CD4-positive, alpha-beta T cell treated with Interleukin-4 for 1 hour (primary cell): ENCODE measurements around the gene IL37.
"Not testable (repeated sequence)": the region's sequence is repeated elsewhere in the genome, so short reads cannot be mapped to it uniquely, and the experiment has no call there.

Experiments
- DNase-seq, 2 donors: peaks; one replicate each; pipeline ENCODE4 v3.0.0-alpha.2; 2020 to 2022

The IL37 gene

DNA sequence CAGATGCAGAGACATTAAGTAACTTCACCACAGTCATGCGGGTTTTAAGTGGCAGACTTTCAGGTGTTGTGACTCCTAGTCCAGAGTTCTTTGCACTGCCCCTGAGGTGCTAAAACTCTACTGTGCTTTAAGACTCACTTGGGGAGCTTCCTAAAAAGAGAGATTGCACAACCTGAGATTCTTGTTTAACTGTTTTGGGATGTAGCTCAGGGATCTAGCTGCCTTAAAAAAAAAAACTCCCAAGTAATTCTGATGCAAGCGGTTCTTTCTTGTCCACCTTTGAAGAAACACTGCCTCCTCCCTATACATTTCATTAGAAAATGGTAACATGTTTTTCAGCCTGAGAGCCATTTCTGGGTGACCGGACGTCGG lies 13.0 kb downstream of the IL37 start:
- no peak for DNase-seq

DNA sequence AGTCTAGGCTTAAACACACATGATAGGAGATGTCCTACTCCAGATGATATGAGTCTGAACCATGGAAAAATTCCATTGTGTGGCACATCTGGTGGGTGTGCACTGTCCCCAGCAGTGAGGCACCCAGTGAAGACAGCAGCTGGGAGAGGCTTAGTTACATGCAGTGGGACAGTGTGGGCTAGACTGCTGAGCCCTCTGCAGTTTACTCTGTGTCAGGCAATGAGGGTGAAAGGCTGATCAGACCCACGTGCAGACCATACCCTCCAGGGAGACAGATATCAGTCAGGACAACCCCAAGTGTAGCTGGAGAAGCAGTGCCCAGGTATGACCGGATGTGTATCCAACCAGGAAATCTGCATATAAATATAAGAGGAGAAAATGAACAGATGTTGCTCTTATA lies 13.4 kb downstream of the IL37 start:
- no peak for DNase-seq

DNA sequence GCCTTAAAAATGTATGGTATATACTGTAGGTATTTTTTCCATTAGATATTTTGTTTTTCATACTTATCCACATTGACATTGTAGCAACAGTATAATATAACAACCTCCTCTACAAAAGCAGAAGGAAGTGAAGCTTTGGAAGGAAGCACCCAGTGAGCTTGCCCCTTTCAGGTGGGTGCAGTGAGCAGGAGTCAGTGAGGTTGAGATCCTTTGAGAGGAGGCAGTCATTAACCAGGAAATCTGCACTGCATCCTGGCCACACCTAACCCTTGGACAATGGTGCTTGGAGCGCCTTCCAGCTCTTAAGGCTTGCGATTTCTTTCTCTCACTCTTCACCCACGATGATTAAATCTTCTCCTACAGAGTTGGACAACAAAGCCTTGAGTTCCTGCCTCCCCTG lies 13.9 kb downstream of the IL37 start:
- no peak for DNase-seq

DNA sequence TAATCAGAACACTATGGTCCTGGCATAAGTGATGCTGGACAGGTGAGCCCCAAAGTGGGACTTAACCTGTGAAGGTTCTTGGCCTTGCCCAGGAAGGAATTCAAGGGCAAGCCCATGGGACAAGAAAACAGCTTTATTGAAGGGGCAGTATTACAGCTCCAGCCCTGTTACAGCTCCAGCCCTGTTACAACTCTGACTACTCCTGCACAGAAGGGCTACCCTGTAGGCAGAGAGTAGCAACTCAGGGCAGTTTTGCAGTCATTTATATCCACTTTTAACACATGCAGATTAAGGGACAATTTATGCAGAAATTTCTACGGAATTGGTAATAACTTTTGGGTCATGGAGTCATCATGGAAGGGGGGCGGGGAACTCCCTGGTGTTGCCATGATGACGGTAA lies 15.7 kb downstream of the IL37 start:
- no peak for DNase-seq

DNA sequence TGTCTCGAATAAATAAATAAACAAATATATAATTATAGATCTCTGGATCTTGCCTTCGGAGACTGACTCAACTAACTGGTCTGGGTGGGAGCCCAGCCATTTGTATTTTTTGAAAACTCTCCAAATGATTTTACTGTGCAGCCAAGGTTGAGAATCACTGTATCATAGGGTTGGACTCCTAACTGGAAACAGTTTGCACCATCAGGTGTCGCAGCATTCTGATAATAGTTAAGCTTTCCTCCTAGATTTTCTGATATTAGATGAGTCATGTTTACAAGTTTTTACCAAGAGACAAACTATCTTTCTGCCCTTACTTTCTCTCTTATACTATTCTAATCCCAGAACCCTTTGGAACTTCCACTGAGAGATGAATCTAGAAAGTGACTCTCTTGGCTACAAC lies 16.8 kb downstream of the IL37 start:
- no peak for DNase-seq

DNA sequence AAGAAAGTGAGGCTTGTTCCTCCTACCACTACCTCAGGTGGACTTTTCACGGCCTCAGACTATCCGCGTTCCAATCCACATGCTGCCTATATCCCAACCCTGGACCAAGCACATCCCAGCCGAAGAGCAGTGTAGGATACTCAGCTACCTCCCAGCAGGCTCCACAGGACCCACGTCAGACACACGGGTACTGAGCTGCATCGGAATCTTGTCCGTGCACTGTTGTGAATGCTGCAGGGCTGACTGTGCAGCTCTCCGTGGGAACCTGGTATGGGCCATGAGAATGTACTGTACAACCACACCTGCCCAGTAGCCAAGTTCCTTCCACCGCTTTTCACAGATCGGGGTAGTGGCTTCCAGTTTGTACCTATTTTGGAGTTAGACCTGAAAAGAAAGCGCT lies 22.3 kb downstream of the IL37 start:
- no peak for DNase-seq

DNA sequence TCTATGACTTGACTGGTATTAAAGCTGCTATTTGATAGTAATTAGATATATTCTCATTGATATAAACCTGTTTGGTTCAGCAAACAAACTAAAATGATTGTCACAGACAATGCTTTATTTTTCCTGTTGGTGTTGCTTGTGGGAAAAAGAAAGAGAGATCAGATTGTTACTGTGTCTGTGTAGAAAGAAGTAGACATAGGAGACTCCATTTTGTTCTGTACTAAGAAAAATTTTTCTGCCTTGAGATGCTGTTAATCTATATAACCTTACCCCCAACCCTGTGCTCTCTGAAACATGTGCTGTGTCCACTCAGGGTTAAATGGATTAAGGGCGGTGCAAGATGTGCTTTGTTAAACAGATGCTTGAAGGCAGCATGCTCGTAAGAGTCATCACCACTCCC lies 23.2 kb downstream of the IL37 start:
- DNase-seq, result not testable (repeated sequence)

DNA sequence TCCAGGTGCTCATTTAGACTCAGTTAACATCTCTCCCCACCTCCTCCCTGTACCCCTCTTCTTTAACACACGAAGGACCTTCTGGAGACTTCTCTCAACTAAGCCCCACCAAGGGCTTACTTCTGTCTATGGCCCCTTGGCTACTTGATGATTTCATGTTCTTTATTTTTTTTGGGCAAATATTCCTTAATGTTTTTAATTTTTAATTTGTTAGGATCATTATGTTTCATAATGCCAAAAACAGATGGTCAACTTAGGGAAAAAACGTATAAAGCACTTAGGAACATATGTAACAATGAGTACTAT lies 25.9 kb downstream of the IL37 start:
- no peak for DNase-seq

DNA sequence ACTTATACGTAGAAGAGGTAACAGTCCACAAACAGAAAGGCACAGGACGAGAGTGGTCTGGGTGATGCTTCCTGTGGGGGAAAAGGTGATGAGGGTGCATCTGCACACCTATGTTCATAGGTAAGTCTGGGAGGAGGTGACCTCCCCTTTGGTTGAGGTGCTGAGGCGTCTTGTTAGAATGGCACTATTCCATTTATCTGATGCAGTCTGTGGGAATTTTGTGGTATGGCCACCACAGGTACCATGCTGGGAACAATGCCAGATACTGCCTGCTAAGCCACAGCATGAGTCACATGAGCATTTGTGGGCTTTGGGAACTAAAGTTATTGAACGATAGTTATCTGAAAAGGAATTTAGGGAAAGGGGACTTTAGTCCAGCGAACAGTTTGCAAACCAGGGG lies 27.9 kb downstream of the IL37 start:
- peak in 1 of 2 donors; percentile 31 for DNase-seq

DNA sequence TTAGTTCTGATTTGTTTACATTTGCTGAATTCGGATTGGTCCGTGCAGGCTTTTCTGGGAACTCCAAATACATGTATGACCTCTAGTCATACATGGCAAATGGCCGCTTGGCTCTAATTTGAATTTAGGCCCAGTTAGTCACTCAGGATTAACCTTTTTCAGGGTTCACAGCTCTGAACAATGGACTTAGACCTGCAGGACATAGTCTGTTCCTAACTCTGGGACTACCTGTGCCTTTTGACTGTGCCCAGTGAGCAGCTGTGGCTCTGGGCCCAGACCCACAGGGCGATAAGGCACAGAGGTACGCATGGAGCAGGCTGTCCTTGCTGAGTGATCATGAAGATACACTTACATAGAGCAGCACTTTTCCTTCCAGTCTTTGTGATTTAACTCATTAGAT lies 28.5 kb downstream of the IL37 start:
- no peak for DNase-seq

DNA sequence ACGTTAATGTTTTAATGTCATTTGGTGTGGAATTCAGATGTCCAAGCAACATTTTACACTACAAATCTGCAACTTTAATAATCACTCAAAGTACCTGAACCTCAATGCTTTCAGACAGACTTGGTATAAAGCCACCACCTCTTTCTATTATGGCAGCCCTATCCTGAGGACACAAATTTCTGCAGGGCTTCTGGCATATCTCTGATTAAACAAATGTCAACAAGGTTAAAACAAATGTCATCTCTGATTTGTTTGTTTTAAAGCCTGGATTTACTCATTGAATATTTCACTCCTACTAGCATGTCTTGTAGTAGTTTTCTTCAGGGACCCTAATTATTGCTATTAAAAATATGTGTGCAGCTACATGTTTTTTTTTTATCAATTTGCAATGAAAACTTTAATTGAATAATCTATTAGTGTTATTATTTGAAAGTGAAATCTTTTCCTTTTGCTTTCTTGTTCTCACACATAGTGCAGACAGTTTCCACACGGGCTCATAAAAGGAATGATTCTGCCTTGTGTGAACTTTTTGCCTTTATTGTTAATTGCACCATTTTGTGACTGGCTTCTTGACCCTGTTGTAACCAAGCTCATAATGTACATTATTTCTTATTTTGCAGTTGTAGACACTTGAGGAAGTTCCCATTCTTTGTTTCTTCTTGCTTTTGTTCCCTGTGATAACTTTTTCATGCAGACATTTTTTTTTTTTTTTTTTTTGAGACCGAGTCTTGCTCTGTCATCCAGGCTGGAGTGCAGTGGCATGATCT lies 30.1 kb downstream of the IL37 start:
- no peak for DNase-seq

DNA sequence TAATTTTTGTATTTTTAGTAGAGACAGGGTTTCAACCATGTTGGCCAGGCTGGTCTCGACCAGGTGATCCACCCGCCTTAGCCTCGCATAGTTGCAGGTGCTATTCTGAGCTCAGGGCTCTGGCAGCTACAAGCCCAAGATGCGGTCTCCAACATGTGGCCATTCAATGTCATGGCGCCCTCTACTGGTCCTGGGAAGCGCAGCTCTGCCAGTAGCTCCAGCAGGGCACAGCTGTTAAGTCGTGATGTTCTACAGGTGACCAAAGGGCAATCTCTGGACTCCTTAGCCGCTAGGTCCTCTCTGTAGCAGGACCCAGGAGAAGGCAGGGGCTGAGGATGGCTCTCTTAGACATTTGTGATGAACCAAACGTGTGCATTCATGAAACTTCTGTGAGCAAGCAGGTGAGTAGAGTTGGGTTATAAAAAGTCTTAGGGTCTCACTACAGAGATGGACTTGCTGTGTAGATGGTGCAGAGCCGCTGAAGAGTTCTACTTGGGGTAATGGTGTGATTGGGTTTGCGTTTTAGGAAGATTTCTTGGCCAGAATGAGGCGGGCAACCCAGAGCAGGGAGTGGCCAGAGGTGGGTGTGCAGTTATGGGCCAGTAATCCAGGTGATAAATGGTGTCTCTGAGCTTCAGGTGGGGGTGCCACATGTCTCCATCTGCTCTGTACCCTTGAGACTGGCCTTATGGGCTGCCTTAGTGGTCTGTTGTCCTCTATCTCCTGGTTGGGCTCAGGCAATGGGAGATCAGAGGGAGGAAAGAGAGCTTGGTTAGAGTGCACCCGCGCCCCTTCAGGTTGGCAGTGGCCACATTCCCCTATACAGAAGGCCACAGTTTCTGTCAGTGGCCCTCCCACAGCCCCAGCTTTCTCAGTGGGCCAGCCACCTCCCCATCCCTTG lies 31.0 kb downstream of the IL37 start:
- peak; percentile 65 to 68 for DNase-seq

DNA sequence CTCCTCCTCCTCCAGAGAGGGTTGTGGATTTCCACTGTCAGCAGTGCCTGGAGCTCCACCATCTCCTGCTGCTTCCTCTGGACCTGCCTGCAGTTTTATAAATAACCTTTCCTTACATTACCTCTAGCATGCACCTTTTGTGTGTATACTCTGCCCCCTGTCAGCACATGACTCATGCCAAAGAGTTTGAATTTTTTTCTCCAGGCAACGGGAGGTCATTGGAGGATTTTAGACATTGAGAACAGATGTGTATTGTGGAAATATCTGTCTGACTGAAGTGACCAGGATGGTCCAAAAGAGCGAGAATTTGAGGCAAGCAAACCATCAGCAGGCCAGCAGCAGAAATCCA lies 31.7 kb downstream of the IL37 start:
- DNase-seq, result no peak

DNA sequence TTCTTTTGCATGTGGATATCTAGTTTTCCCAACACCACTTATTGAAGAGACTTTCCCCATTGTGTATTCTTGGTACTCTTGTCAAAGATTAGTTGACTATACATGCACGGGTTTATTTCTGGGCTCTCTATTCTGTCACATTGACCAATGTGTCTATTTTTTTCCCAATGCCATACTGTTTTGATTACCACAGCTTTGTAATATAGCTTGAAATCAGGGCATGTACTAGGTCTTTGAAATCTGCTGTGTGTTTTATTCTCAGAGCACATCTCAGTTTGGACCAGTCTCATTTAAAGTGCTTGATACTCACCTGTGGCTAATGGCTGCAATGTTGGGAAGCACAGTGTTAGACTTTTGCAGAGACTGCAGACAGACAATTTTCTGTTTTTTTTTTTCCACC lies 34.0 kb downstream of the IL37 start:
- no peak for DNase-seq

DNA sequence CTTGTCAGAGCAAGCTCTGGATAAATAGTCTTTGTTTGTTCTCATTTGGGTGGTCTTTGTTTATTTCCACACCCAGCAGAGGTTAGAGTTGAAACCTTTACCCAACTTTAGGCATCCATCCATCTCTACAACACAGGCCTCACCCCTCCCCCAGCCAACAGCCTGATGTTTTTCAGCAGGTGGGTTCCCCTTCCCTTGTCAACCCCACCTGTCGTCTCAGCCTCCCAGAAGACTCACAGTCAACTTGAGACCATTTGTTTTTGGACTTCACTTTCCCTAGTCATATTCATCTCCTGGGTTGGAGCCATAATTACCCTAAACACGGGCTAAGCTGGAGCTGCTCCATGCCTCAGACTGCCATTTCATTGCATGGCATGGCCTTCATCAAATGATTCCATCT lies 35.1 kb downstream of the IL37 start:
- no peak for DNase-seq

DNA sequence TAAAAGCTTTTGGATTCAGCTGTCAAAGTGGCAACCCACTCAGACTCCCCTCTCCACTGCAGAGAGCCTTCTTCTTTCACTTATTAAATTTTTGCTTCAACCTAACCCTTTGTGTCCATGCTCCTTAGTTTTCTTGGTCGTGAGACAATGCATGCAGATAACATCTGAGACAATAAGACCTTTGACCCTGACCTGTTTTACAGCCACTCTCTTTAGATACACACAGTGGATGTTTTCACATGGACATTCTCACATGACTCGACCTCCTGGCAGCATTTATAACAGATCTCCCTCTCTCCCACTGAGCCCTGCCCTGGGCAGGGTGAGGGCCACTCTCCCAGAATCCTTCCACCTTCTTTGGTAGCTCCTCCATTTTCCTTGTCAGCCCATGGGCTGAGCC lies 36.4 kb downstream of the IL37 start:
- no peak for DNase-seq

DNA sequence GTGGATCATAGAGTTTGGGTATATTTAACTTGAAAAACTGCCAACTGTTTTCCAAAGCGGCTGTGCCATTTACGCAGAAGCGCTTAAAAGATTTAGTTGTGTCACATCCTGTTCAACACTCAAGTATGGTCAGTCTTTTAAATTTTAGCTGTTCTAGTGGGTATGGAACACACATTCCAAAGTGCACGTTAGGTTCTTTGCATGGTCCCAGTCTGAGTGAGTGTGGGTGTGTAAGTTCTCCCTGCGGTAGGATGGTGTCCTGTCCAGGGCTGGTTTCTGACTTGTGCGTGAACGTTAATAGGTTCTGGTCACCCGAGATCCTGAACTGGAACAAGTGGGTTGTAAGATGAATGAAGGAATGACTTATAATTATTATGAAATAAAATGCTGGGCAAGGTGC lies 38.5 kb downstream of the IL37 start:
- DNase-seq, result no peak

DNA sequence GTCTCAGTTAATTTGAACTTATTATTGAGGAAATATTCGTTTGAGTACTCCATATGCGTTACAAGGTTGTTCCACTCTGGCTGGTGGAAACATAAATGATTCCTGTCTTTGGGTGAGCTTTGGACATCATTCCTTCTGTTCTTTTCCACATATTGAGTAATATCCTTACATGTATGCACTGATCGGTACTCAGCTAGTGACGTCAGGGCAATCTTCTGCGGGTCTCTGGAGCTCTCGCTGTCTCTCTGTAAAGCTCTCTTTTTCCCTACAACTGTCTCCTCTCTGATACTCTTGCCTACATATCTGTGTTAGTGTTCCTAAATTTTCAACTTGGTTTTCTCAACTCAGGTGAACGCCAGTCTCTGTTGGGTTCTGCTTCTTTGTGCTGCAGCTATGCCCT lies 43.4 kb downstream of the IL37 start:
- DNase-seq, result no peak

DNA sequence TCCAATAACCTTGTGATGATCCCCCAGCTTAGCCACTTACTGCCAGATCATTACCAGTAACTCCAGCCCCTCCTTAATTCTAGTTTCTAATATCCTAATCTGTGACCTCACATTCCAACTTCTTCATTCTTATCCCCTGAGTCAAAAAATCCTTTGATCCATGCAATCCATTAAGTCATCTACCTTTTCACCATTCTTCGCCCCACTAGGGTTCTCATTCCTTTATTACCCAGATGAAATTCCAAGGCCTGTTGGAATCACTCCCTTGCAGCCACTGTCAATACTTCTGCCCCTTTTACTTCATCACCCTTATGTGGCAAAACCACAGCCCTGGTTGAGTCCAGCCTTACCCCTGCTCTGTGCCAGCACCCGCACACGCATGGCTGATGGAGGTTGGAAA lies 46.5 kb downstream of the IL37 start:
- DNase-seq, result no peak

DNA sequence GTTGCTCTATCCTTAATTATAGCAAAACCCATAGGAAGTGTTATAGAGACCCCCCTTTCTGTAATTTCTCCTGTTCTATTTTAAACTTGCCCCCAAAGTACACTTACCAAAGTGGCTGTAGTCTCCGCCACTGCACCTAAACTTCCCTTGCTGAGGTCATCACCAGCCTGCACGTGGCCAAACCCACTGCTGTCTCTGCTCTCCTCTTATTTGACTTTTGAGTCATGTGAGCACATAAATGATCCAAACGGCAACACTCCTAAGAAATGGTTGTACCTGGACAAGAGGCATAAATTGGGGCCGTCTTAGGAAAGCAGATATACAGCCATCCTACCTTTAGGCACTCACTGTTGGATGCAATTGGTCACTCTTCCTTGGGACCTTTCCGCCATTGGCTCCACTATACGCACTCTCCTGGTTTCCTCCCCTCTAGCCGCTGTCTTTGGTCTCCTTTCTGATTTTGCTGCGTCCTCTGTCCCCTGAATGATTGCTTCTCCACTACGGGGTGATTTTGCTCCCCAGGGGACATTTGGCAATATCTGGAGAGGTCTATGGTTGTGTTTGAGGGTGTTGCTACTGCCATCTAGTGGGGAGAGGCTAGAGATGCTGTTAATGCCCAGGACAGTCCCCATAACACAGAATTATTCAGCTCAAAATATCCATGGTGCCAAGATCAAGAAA lies 47.6 kb downstream of the IL37 start:
- DNase-seq, result peak; percentile 37 to 59

DNA sequence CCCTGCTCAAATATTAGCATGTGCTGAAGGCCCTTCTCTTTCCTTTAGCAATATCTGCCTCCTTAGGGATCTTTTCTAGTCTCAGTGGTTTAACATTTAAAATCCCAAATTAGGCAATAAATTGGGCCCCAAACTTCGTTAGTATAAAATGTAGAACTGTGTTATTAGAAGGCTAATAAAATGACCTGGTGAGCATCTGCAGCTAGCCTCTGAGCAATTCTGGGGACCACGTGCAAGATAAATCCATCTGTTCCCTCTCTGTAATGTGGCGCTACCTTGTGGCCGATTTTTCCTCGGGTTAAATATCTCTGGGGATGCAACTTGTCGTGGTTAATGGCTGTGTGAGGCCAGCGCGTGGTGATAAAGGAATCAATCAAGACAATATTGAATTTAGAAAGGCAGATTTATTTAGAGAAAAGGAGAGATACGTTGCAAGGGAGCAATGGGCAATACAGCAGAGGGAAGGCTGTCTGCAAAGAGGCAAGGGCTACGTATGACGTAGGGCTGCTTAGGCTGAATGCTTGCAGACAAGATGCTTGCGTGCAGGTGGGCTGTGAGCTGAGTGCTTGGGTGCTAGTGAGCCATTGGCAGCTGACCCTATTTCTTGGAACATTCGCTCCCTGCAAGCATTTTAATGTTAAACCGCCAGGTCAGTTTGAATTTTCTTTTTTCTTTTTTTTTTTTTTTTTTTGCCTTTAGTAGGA lies 48.3 kb downstream of the IL37 start:
- no peak for DNase-seq

DNA sequence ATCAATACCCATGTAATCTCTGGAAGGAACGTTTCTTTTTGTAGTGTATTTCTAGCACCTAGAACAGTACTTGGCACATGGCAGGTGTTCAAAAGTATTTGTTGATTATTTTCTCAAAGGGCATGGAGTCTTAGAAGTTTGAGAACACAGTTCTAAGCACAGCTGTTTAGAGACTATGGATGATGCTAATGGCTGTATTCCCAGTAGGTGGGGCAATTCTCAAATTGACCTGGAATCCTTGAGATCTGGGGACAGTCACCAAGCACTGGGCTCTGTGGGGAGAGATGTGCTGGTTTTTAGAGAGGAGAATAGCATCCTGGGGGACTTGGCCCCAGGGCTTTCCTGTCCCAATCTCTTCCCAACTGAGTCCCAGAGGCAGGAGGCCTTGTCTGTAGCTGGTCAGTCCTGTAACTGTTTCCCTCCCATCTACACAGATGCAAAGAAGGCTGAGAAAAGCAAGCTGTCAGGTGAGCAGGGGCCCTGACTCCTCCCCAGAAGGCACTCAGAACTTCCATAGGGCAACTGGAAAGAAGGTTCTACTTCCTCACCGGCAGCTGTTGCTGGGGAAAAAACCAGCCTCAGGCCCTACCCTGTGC lies 49.4 kb downstream of the IL37 start:
- DNase-seq, result no peak
